ENCODE measurements around the gene FSTL3.

FSTL3 gene

DNA sequence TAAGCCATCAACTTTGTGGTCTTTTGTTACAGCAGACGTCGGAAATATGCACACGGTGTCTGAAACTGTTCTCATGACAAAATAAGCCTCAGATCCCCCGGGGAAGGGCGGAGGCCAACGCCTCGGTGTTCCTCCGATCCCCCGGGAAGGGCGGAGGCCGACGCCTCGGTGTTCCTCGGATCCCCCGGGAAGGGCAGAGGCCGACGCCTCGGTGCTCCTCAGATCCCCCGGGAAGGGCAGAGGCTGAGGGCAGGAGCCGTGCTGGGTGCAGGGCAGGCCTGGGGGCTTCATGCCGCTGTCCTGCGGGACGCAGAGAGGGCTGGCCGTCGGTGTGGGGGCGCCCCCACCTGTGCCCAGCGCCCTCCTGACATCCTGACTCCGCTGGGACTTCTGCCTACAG, 31.8 kb upstream of the FSTL3 start:
- H3F3A ChIP-seq (ENCODE audit: control insufficient read depth, insufficient read depth) = no peaks in the 10 kb centered on the region
- H3K9me2 ChIP-seq (replicated peaks; ENCODE audit: control insufficient read depth, low read length) = no peaks in the 10 kb centered on the region
- no peaks in the 10 kb centered on the region for H3K9me3 ChIP-seq (ENCODE audit: control insufficient read depth, insufficient read depth, low read length)
- no peak overlapping the region for H3K4me3 ChIP-seq (ENCODE audit: low read length)
- peaks cover 44% of the 10 kb centered on the region for H3K36me3 ChIP-seq (ENCODE audit: control insufficient read depth, low read length)
- no peak overlapping the region for H3K4me2 ChIP-seq (ENCODE audit: low read length)
- peaks cover 9% of the 10 kb centered on the region for H3K4me1 ChIP-seq (ENCODE audit: control insufficient read depth, low read length)
- TF ChIP-seq, protein P1, sequence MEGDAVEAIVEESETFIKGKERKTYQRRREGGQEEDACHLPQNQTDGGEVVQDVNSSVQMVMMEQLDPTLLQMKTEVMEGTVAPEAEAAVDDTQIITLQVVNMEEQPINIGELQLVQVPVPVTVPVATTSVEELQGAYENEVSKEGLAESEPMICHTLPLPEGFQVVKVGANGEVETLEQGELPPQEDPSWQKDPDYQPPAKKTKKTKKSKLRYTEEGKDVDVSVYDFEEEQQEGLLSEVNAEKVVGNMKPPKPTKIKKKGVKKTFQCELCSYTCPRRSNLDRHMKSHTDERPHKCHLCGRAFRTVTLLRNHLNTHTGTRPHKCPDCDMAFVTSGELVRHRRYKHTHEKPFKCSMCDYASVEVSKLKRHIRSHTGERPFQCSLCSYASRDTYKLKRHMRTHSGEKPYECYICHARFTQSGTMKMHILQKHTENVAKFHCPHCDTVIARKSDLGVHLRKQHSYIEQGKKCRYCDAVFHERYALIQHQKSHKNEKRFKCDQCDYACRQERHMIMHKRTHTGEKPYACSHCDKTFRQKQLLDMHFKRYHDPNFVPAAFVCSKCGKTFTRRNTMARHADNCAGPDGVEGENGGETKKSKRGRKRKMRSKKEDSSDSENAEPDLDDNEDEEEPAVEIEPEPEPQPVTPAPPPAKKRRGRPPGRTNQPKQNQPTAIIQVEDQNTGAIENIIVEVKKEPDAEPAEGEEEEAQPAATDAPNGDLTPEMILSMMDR (IDR thresholded peaks at IDR 0.05; ENCODE audit: low read depth, low read length, poor library complexity, severe bottlenecking) = no peak
- TF ChIP-seq EZH2phosphoT487 (IDR thresholded peaks at IDR 0.05; ENCODE audit: borderline replicate concordance, low read length) = no peak
- no peaks in the 10 kb centered on the region for H3K27me3 ChIP-seq (ENCODE audit: control insufficient read depth, low read length)
- H3K79me2 ChIP-seq (ENCODE audit: control insufficient read depth, low read length) = no peaks in the 10 kb centered on the region
- H3K27ac ChIP-seq (ENCODE audit: low read depth, low read length) = no peak overlapping the region
- H4K20me1 ChIP-seq (ENCODE audit: control insufficient read depth, insufficient read depth, low read depth, low read length) = peaks cover 2% of the 10 kb centered on the region; the same call in 1 of the 2 replicates

DNA sequence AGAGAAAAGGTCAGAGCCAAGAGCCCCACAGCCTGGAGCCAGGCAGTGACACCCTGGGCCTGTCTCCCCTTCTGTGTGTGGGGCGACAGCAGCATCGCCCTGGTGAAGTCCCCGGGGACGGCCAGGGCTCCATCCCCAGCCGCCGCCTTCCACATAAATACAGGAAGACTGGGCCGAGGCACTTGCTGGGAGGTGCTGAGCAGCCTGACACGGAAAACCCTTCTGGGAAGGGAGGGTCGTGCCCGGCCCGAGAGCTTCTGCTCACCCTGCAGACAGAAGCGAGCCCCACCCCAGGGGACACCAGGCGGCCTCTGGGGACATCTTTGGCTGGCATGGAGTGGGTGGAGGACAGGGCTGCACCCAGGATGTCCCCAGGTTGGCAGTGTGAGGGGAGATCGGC, 31.4 kb upstream of the FSTL3 start:
- H3K4me3 ChIP-seq (ENCODE audit: low read length) = no peak overlapping the region
- H3F3A ChIP-seq (ENCODE audit: control insufficient read depth, insufficient read depth) = no peaks in the 10 kb centered on the region

DNA sequence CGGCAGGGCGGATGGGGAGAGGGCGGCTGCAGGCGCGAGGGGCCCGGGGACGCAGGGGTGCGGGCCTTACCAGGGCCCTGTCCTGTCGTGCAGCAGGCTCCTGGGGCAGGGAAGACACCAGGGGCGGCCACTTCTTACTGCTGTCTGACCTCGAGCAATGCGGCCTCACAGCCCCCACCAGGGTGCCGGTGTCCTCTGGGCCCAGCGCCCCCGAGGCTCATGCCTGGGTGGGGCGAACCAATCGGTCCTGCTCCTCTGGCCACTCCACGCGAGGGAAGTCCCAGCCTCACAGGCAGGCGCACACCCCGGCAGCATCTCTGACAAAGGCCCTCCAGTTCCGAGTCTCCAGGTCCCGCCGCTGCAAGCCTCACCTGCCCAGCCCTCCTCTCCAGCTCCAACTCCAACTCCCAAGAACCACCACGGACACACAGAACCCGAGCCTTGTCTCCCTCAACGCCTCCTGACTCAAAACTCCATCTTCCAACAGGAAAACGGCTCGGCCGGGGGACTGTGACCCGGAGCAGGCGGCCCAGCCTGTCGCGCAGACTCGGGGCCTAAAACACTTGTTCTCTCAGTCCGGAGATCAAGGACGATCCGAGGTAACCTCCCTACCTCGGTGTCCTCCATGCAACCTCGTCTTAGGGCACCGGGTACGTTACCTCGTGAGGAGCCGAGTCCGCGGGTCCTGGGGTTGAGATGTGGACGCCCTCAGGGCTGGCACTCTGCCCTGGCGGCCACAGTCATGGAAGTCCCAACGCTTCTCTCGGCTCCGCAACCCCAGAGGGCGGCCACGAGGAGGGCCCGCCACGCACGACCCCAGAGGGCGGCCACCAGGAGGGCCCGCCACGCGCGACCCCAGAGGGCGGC, 30.0 kb upstream of the FSTL3 start:
- Histone ChIP-seq H3K4me2 (ENCODE audit: low read length) (no peak overlapping the region), H3K9me3 (ENCODE audit: control insufficient read depth, insufficient read depth, low read length) (no peaks in the 10 kb centered on the region), H3K4me3 (ENCODE audit: low read length) (no peak overlapping the region), H4K20me1 (ENCODE audit: control insufficient read depth, insufficient read depth, low read depth, low read length) (no peaks in the 10 kb centered on the region), H3K79me2 (ENCODE audit: control insufficient read depth, low read length) (peaks cover 5% of the 10 kb centered on the region; the same call in 1 of the 2 replicates), H3F3A (ENCODE audit: control insufficient read depth, insufficient read depth) (no peaks in the 10 kb centered on the region), H3K9me2 (replicated peaks; ENCODE audit: control insufficient read depth, low read length) (no peaks in the 10 kb centered on the region), H3K36me3 (ENCODE audit: control insufficient read depth, low read length) (peaks cover 55% of the 10 kb centered on the region), H3K27ac (ENCODE audit: low read depth, low read length) (no peak overlapping the region), H3K27me3 (ENCODE audit: control insufficient read depth, low read length) (no peaks in the 10 kb centered on the region), H3K4me1 (ENCODE audit: control insufficient read depth, low read length) (peaks cover 4% of the 10 kb centered on the region; the same call in 1 of the 2 replicates)
- TF ChIP-seq EZH2phosphoT487 (IDR thresholded peaks at IDR 0.05; ENCODE audit: borderline replicate concordance, low read length) = no peak
- TF ChIP-seq, protein P1 (IDR thresholded peaks at IDR 0.05; ENCODE audit: low read depth, low read length, poor library complexity, severe bottlenecking) = no peak

More for the DNA sequence above, 31.4 kb upstream of the FSTL3 start:
- TF ChIP-seq, protein P1 (IDR thresholded peaks at IDR 0.05; ENCODE audit: low read depth, low read length, poor library complexity, severe bottlenecking) = no peak
- TF ChIP-seq EZH2phosphoT487 (IDR thresholded peaks at IDR 0.05; ENCODE audit: borderline replicate concordance, low read length) = no peak
- H3K4me1 ChIP-seq (ENCODE audit: control insufficient read depth, low read length) = peaks cover 8% of the 10 kb centered on the region; the same call in 1 of the 2 replicates
- peaks cover 2% of the 10 kb centered on the region; the same call in 1 of the 2 replicates for H4K20me1 ChIP-seq (ENCODE audit: control insufficient read depth, insufficient read depth, low read depth, low read length)
- H3K4me2 ChIP-seq (ENCODE audit: low read length) = no peak overlapping the region
- H3K36me3 ChIP-seq (ENCODE audit: control insufficient read depth, low read length) = peaks cover 48% of the 10 kb centered on the region
- H3K9me2 ChIP-seq (replicated peaks; ENCODE audit: control insufficient read depth, low read length) = no peaks in the 10 kb centered on the region
- H3K79me2 ChIP-seq (ENCODE audit: control insufficient read depth, low read length) = no peaks in the 10 kb centered on the region
- no peak overlapping the region for H3K27ac ChIP-seq (ENCODE audit: low read depth, low read length)
- H3K27me3 ChIP-seq (ENCODE audit: control insufficient read depth, low read length) = no peaks in the 10 kb centered on the region
- H3K9me3 ChIP-seq (ENCODE audit: control insufficient read depth, insufficient read depth, low read length) = no peaks in the 10 kb centered on the region

All from DOHH2 (cell line).